Stimulated activated CD8-positive, alpha-beta memory T cell treated with anti-CD3 and anti-CD28 coated beads, Interleukin-2, amount 100 ng/mL, for 48 hours (primary cell): Measurements from ENCODE around the gene LRRC71.

Experiments
- DNase-seq, 2 donors: peaks; one replicate each; pipeline ENCODE4 v3.0.0-alpha.2; 2020; ENCODE audit warnings: low read depth in 2 of 2

Gene LRRC71

DNA sequence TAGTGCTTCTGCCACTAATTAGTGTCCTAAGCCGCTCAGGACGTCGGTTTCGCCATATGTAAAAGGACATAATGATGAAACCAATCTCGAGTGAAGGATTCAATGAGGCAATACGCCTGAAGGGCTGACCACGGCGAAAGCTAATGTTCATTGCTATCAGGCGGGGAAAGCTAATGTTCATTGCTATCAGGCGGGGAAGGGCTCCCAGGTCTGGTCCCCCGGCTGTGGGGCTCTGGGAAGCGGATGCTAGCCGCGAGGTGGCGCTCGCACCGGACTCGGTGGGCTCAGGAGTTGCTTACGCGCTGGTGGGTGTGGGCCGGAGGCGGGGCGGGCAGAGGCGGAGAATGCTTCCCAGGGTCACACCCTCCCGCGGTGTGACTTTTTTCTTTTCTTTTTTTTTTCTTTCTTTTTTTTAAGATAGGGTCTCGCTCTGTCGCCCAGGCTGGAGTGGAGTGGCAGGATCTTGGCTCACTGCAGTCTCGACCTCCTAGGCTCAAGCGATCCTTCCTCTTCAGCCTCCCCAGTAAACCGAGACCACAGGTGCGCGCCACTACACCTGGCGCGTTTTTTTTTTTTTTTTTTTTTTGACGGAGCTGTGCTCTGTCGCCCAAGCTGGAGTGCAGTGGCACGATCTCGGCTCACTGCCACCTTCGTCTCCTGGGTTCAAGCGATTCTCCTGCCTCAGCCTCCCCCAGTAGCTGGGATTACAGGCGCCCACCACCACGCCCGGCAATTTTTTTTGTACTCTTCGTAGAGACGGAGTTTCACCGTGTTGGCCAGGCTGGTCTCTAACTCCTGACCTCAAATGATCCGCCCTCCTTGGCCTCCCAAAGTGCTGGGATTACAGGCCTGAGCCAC, 28.0 kb upstream of the LRRC71 start:
- peak; percentile 90 to 91 for DNase-seq

DNA sequence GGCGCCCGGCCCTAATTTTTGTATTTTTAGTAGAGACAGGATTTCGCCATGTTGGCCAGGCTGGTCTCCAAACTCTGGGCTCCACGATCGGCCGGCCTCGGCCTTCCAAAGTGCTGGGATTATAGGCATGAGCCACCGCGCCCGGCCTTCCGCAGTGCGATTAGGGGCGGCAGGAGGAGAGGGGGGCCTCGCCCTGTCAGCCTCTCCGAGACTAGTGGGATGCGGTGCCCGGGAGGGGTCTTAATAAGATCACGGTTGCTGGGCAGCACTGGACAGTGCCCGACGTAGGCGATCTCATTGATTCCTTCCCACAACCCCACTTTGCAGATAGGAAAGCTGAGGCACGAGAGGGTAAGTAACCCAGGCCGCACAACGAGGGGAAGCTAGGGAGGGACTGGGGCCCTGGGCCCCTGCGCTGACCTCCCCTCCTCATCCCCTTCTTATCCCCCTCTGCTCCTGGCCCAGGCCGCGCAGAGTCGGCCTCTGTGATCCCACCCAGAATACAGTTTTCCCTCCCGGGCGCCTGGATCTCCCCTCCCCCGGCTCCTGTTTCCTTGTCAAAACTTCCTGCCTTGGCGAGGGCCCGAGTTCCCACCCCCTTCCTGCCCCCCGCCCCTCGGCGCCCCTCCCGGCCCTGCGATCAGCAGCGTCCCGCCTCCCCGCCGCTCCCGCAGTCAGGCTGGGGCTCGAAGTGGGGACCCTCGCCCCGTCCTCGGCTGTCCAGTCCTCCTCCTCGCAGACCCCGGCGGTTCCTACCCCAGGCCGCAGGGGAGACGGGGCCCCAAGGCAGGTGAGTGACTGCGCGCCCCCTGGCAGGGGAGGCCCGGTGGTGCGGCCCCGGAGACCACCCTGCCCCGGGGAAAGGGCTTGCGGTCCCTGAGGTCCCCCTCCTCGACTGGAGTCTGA, 27.1 kb upstream of the LRRC71 start, which contains the start of gene PEAR1:
PEAR1 (plus strand) TSS at position 671 of the 906 bp plus-strand sequence. CDS start 10,209 bp downstream, outside the sequence.
- no peak for DNase-seq

DNA sequence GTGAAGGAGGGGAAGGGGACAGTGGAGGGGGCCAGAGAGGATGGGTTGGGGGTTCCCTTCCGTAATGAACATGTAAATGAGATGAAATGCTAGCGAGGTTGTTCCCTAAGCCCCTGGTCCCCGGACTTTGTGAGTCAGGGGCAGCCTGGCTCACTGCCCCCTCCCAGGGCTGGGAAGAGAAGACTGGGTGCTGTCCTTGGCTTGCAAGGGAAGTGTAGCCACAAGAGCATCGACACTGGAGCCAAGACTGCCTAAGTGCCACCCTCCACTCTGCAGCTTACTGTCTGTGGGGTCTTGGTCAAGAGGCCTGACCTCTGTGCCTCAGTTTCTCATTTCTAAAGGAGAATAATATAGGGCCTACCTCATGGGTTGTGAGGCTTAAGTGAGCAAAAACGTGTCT, 26.4 kb upstream of the LRRC71 start:
- no peak for DNase-seq

DNA sequence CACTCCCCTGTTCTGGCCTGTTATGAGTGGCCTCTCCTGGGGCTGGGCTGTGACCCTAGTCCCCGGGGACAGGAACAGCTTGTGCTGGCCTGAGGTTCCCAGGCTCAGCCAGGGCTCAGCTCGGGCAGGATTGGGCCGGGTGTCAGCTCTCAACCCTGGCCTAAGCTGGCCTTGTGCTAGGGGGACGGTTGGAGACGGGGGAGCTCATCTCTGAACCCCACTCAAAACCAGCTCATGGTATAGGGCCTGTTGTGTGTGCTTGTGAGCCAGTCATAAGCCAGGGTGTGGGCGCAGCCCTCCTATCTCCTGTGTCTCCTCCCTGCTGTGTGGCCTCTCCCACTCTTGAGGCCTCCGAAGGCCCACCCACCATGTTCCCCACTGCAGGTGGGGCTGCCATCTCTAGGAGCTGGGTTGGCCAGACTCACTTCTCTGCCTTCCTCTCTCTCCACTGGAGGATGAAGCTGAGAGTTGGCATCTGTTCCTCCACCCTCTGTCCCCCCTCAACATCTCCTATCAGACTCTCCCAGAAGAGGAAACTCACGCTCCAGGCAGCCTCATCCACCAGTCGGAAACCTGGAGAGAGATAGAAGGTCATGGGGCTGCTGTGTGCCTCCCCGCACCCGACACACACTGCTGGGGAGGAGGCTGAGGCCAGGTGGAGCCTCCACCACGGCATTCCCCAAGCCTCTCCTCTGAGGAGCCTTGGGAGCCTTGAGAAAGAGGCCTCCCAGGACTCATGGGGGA, 25.5 kb upstream of the LRRC71 start:
- DNase-seq = no peak

DNA sequence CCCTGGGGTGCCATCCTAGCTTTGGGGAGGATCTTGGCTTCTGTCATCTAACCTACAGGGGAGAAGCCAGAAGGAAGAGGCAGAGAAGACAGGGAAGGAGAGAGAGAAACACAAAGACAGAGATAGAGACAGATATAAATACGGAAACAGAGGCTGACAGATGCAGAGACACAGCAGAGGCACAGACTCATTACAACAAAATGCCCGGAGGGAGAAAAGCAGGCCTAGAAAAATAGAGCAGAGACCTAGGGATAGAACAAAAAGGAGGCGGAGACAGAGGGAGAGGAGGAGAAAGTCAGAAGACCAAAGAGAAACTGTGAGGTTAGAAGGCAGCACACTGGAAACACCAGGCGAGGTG, 25.0 kb upstream of the LRRC71 start:
- DNase-seq = no peak

DNA sequence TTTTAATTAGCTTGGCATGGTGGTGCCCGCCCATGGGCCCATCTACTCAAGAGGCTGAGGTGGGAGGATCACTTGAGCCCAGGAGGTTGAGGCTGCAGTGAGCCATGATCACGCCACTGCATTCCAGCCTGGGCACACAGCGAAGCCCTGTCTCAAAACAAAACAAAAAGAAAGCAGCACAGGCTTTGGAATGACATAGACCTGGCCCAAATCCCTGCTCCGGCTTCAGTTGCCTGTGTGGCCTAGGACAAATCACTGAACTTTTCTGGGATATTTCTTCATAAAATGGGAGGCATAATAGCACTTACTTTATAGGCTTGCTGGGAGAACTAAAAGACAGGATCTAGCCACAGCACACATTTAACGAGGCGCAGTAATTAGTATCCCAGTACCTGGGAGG, 24.5 kb upstream of the LRRC71 start:
- no peak for DNase-seq

DNA sequence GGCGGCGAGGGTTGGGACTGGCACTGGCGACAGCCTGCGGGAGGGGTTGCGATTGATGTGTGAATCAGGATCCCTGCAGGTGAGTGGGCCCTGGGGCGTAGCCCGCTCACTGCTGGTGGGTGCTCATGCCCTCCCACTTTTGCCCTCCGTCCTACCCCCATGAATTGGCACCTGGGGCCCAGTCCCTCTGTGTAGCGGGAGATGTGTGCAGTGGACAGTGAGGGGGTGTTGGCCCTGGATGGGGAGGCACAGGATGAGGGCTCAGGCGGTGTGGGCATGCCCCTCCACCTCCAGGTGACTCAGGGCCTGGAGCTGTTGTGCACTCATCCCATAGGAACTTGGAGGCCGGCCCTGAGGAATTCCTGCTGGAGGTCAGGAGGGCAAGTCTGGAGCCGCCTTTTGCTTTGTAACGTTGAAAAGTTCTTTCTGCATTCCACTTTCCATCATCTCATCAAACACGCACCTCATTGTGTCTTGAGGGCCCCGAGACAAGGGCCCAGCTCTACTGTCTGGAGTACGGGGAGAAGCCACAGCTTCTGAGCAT, 23.9 kb upstream of the LRRC71 start:
- DNase-seq = no peak

DNA sequence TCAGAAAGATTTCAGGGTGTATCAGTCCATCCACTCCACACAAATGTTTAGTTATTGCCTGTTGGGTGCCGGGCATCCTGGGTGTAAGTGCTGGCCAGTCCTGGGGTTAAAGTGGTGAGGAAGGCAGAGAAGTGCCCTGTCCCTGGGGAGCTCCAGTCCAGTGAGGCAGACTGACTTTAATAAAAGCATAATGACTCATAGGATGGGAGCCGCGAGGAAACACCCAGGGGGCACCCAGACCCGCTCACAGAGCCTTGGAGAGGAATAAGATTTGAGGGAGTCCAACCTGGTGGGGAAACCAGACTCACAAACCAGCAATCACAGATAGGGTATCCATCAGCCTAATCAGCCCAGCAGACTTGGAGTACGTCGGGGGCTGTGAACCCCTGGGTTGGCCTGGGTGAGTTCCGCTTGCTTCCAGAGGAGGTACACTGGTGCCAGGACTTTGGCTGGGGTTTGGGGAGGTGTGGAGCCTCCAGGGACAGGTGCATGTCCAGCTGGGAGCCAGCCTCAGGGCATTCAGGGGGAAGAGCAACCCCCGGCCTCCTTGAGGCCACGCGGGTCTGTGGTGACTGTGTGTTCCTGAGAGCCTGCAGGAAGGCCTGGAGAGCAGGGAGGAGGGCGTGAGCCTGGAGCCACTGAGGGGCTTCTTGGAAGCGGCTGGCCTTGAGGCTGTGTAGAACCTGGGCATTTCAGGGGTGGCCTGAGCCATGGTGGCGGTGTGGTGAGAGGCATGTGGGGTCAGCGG, 23.2 kb upstream of the LRRC71 start:
- no peak for DNase-seq

DNA sequence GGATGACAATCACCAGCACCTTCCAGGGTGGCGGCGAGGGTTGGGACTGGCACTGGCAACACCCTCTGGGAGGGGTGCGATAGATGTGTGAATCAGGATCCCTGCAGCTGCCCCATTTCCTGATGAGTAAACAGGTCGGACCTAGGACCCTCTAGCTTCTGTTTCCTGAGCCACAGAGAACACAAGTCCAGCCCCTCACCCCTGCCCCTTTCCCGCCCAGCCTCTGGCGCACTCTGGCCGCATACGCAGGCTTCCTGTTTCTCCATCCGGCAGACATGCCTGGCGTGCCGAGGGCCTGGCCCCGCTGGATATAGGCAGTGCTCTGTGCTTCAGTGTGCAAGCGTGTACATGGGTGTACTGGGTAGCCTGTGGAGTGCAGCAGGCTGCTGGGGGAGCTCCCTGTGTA, 22.3 kb upstream of the LRRC71 start:
- no peak for DNase-seq

DNA sequence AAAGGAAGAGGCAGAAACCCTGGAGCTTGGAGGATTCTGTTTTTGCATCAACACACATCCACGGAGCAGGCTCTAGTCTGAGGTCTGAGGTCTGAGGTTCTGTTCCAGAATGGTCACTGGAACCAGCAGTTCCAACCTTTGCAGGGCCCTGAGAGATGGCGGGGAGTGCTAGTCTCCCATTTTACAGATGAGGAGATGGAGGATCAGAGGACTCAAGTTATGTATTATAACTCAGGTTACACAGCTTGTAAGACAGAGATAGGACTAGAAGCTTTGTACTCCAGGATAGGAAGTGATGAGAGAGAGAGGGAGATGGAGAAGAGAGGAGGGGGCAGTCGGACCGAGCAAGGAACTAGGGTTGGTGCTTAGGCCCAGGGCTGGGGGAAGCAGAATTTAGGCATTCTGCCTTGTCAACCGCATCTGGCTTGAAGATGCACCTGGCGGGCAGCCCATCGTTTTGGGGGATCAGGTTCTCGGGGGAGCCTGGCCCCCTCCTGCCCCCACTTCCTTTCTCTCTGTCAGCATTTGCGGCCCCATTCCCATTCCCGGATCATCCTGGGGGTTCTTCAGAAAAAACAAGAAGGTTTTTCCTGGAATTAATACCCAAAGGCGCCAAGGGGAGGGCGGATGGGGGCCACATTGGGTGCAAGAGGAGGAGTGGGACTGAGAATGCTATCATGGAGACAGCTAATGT, 21.3 kb upstream of the LRRC71 start:
- DNase-seq = no peak

DNA sequence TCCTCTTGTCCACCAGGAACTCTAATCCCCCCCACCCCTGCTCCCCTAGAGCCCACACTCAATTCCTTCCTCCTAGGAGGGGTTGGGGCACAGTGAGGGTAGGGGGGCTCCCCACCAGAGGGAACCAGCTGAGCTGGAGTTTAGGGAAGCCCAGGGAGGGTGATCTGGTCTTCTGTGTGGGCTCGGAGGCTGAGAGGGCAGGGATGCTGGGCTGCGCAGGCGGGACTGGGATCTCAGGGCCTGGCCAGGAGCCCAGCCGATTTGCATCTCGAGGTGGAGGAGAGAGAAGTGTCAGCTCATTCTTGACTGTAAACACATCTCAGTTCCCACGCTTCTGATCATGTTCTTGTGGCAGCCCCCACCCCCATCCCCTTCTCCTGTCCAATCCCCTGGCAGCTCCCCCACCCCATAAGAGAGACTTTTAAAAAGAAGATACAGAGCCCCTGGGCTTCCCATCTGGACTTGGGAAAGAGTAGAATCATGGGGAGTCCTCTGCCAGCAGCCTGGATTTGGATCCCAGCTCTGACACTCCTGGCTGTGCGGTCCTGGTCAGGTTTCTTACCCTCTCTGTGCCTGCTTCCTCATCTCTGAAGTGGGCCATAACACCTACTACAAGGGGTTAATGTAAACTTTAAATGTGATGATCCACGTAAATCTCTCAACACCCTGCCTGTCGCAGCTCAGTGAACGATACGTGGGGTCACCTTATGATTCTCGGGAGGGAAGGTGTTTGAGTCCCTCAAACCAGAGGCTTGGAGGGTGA, 20.3 kb upstream of the LRRC71 start:
- no peak for DNase-seq

DNA sequence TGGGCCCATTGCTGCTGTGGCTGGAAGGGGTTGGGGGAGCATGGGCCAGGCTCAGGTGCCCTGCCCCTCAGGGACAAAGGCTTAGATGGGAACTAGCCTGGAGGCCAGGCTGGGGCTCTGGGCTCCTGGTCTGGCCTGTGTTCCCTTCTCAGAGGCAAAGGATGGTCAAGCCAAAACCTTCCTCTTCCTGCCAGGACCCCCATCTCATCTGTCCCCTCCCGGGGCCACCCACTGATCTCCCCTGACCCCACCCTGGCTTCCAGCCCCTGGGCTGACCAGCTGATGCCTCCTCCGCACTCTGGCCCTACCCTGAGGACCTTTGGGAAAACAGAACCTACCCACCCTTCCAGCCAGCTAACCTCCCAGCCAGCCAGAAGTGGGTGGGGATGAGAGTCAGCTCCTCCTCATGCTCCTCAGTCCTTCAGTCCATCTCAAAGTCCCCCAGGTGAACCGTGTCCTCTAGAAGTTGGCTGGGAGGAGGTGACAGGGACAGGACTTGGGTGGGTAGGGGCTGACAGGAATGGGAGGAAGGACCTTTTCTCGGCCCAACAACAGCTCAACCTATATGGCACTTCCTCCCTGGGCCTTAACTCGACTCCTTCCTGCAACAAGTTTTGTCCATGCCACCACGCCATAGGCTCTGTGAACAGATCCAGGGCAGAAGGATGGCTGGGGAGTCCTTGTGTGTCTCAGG, 19.4 kb upstream of the LRRC71 start:
- DNase-seq = no peak

DNA sequence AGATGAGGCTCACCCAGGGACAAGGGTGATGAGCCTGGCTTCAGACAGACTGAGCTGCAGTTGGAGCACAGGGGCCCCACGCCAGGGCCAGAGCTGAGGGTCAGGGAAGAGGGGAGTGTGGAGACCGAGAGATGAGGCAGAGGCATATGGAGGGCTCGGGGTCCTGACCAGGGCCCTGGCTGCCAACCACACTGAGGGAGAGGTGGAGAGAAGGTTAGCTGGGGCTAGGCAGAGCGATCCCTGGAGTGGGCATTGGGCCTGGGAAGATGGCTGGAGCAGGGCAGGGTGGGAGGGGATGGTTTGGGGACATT, 18.9 kb upstream of the LRRC71 start:
- DNase-seq = no peak

DNA sequence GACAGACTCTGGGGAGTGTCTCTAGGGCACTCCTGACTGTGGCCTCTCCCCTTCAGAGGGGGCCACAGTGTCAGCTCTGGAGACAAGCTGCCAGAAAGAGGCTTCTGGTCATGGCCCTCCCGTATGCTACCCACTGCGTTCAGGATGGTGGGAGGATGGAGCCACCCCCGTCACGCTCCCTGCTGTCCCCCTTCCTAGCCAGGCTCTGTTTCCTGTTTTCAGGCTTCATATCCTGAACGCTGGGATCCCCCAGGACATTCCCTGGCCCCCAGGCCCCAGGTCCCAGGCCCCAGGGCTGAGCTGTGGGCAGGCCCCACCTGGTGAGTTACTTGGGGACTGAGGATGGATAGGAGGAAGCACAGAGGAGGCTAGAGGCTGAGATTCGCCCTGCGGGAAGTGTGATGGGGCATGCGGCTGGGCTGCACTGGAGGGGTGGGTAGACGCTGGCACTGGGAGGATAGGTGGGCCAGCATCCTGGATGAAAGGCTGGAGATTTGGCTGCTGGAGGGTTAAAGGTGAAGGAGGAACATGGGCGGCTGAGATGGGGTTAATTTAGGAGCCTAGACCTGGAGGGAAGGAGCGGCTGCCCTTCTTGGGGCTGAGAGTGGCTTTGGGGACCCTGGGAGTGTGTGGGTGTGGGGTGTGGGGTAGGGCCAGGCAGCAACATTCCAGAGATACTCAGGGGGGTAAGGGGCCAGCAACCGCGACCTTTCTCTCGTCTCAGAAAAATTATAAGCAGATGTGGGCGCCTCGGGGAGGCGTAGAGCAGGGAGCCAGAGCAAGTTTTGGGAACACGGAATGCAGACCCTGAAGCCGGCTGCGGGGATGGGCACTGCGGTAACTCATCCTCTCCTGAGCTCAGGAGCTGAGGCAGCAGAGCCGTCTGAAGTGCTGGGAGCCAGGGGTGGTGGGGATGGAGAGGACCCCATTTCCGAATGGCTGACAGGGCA, 18.2 kb upstream of the LRRC71 start:
- no peak for DNase-seq

DNA sequence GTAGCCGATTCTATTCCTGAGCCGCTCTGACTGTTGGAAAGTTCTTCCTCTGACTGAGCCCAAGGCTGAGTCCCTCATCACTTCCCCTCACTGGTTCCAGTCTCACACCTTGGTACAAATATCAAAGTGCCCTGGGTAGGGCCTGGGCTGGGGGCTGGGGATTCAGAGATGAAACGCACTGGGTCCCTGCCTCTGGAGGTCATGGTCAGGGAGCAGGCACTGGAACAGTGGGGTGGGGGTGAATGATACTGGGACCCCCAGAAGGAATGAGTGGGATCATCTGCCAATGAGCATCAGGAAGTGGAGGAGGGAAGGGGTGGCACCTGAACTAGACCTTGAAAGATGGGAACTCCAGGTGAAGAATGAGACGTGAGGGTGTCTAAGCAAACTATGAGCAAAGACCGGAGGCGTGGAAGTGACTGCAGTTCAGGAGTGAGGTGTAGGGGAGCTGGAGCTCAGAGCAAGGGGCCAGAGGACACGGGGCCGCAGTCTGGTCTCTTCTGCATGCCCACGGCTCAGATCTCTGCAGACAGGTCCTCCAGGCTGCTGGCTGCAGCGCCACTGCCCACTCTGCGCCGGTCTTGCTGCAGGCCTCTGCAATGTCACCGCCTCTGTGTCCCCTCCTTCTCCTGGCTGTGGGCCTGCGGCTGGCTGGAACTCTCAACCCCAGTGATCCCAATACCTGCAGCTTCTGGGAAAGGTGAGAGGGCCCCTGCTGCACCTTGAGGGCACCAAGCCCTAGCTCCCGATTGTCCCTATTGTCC, 16.9 kb upstream of the LRRC71 start:
- DNase-seq = no peak

DNA sequence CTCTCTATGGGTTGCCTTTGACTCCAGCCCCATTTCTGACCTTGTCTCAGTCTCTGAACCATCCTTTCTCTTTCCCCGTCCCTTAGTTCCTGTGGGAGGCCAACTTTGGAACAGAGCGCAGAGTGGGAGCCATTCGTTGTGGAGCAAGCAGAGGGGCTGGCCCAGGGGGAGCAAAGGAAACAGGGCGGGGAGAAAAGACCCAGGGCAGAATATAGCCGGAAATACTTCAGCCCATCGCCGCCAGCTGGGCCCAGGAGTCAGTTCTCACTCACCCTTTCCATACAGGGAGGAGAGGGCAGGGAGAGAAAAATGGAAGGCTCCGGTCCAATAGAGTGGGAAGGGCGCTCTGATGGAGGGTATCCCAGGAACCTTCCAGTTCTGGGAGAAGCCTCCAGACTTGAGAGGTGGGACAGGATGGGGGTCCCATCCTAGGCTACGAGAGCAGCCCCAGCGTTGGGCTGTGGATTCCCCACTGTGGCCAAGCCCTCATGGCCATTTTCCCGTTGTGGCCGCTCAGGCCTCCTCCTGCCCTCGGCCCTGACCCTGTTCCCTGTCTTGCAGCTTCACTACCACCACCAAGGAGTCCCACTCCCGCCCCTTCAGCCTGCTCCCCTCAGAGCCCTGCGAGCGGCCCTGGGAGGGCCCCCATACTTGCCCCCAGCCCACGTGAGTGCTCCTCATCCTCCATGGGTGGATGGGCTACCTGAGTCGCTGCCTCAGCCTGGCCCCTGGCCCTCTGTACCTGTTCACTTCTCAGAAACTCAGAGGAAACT, 16.1 kb upstream of the LRRC71 start:
- DNase-seq = no peak

DNA sequence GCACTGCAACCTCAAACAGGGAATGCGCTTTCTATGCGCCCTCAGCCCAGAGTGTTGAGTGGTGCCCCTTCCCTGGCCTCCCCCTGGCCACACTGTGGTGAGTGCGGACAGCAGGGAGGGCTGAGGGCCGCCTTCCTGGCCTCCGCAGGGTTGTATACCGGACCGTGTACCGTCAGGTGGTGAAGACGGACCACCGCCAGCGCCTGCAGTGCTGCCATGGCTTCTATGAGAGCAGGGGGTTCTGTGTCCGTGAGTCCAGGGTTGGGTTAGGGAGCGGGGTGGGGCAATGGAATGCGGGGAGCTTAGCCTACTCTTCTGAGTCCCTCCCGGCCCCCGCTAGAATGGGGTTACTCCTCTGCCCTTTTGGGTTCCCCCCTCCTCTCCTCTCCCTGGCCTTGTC, 15.3 kb upstream of the LRRC71 start:
- no peak for DNase-seq
